ENCODE data around the gene HSPG2.

HSPG2 gene

GRCh38 chr1:21865943-21866706, 71.0 kb downstream of the HSPG2 start:
- peaks cover 0 to 19% (median 15%) of the 10 kb centered on the region in 4 donors for H3K4me1 ChIP-seq
- DNase-seq: no peak
- H3K27ac ChIP-seq: peak overlapping the region; percentile 25 to 29
- H3K27me3 ChIP-seq: no peaks in the 10 kb centered on the region
- intact Hi-C loops (cut with DNase I; ENCODE audit: low total_unique reads): no loop called here
- no peaks in the 10 kb centered on the region for H3K9me3 ChIP-seq
- H3K36me3 ChIP-seq: peaks cover 67 to 96% (median 77%) of the 10 kb centered on the region in 3 donors
- TF ChIP-seq CTCF (IDR thresholded peaks at IDR 0.05): no peak
- no peak overlapping the region for H3K4me3 ChIP-seq

GRCh38 chr1:21865609-21865942, 71.5 kb downstream of the HSPG2 start:
- Histone ChIP-seq H3K27me3 (no peaks in the 10 kb centered on the region), H3K9me3 (no peaks in the 10 kb centered on the region), H3K4me3 (no peak overlapping the region), H3K4me1 (peaks cover 0 to 15% (median 13%) of the 10 kb centered on the region in 4 donors), H3K27ac (peak overlapping the region; percentile 25 to 29), H3K36me3 (peaks cover 73 to 96% (median 78%) of the 10 kb centered on the region in 3 donors)
- DNase-seq: no peak
- TF ChIP-seq CTCF (IDR thresholded peaks at IDR 0.05): no peak
- intact Hi-C loops (cut with DNase I; ENCODE audit: low total_unique reads): no loop called here

- no peak for DNase-seq
- intact Hi-C loops (cut with DNase I; ENCODE audit: low total_unique reads): no loop called here
- no peak for TF ChIP-seq CTCF (IDR thresholded peaks at IDR 0.05)
- no peak overlapping the region for H3K4me3 ChIP-seq
- H3K9me3 ChIP-seq: no peaks in the 10 kb centered on the region
- H3K27ac ChIP-seq: no peak overlapping the region
- peaks cover 81 to 96% (median 86%) of the 10 kb centered on the region in 3 donors for H3K36me3 ChIP-seq
- peaks cover 0 to 6% (median 4%) of the 10 kb centered on the region in 4 donors for H3K4me1 ChIP-seq
- H3K27me3 ChIP-seq: no peaks in the 10 kb centered on the region
These were observed 72.4 kb downstream of the HSPG2 start for GRCh38 chr1:21864730-21865129.

DNA sequence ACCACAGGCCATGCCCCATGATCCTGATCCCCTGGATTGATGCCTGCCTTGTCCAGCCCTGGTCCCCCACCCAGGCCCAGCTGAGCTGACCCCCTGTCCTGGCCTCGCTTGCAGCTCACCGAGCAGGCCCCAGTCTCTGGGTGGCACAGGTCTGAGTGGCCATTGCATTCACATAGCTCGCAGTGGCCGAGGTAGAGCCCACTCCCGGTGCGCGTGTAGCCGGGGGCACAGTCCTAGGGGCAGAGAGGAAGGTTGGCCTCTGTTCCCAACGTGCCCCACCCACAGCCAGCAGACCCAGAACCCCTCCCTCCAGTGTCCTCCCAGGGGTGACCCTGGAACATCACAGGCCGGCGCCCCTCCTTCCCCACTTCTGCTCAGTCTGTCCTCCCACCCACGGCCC, 73.1 kb downstream of the HSPG2 start:
- TF ChIP-seq CTCF (IDR thresholded peaks at IDR 0.05): no peak
- H3K4me1 ChIP-seq: no peaks in the 10 kb centered on the region
- H3K36me3 ChIP-seq: peaks cover 89 to 96% (median 91%) of the 10 kb centered on the region in 3 donors
- H3K27me3 ChIP-seq: no peaks in the 10 kb centered on the region
- H3K4me3 ChIP-seq: no peak overlapping the region
- intact Hi-C loops (cut with DNase I; ENCODE audit: low total_unique reads): no loop called here
- peak overlapping the region in 1 of 2 donors; percentile 6 for H3K27ac ChIP-seq
- no peaks in the 10 kb centered on the region for H3K9me3 ChIP-seq
- DNase-seq: no peak

DNA sequence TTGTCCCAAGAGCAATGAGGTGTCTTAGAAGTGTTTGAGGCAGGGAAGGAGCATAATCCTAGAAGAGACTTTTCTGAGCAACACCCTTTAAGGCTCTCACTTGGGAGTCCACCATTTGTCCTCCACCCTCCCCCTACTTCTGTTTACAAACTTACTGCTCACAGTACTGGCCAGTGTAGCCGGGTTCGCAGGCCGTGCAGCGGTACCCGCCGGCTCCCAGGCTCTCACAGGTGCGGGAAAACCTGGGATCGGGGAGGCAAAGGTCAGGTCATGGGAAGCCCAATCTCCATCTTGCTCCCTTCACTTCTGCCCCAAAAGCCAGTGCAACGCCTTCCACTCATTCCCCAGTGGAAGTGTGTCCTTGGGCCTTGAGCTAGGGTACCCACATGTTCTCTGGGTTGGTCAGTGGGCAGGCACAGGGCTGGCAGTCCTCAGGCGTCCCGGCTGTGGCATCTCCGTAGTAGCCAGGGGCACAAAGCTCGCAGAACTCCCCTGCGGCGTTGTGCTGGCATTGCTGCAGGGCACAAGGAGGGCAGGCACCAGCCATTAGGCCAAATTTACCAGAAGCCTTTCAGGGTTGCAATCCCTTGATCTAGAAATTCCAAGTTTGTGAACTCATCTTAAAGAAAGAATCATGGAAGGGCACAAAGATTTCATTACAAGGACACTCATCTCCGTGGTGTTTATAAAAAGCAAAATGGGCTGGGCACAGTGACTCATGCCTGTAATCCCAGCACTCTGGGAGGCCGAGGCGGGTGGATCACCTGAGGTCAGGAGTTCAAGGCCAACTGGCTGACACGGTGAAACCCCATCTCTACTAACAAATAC, 75.3 kb downstream of the HSPG2 start:
- no peak for DNase-seq
- no peaks in the 10 kb centered on the region for H3K27me3 ChIP-seq
- peak overlapping the region; percentile 10 to 26 for H3K27ac ChIP-seq
- intact Hi-C loops (cut with DNase I; ENCODE audit: low total_unique reads): no loop called here
- no peaks in the 10 kb centered on the region for H3K4me1 ChIP-seq
- H3K4me3 ChIP-seq: no peak overlapping the region
- H3K9me3 ChIP-seq: no peaks in the 10 kb centered on the region
- TF ChIP-seq CTCF (IDR thresholded peaks at IDR 0.05): no peak
- peaks cover 92 to 98% (median 97%) of the 10 kb centered on the region in 3 donors for H3K36me3 ChIP-seq

Data from tibial artery (tissue), 4 donors.